GM23248 (cell line): Measurements from ENCODE around the gene MYL4.

Experiments used
- EZH2 ChIP-seq: fragments of 200-600 bp; sonication (generic); IDR thresholded peaks from 2 replicates; pipeline ENCODE4 v1.6.1; 2018; ENCODE audit warnings: antibody characterized with exemption, mild to moderate bottlenecking; ENCODE audit not compliant: insufficient read depth, poor library complexity, severe bottlenecking
- EZH2phosphoT487 ChIP-seq: fragments of 200-600 bp; sonication (generic); IDR thresholded peaks from 2 replicates; pipeline ENCODE4 v1.6.1; 2018; ENCODE audit warnings: antibody characterized with exemption, moderate library complexity, mild to moderate bottlenecking, low read depth; ENCODE audit not compliant: insufficient read depth

- TF ChIP-seq EZH2 (no peak), EZH2phosphoT487 (no peak)
Measured at GRCh38 chr17:47235923-47236322, 26.8 kb downstream of the MYL4 start.
